ENCODE measurements around the gene ASPA.

The ASPA gene

GRCh38 chr17:3535253-3535995, 59.6 kb downstream of the ASPA start:
- peak; percentile 26 for DNase-seq

DNA sequence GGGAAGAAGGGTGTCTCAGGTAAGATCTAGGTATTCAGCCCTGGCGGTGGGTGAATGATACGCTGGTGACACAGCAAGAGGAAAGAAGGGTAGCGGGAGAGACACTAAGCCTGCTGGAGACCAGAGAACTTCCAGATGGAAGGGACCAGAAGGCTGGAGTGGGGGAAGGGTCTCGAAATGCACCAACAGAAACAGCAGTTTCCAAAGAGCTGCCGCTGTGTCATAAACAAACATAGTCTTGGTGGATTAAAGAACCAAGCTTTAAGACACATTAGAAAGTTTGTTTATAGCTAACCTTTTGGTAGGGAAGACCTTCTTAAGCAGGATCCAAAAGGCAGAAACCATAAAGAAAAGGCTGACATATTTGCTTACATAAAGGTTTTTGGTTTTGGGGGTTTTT, 60.9 kb downstream of the ASPA start:
- DNase-seq = no peak

DNA sequence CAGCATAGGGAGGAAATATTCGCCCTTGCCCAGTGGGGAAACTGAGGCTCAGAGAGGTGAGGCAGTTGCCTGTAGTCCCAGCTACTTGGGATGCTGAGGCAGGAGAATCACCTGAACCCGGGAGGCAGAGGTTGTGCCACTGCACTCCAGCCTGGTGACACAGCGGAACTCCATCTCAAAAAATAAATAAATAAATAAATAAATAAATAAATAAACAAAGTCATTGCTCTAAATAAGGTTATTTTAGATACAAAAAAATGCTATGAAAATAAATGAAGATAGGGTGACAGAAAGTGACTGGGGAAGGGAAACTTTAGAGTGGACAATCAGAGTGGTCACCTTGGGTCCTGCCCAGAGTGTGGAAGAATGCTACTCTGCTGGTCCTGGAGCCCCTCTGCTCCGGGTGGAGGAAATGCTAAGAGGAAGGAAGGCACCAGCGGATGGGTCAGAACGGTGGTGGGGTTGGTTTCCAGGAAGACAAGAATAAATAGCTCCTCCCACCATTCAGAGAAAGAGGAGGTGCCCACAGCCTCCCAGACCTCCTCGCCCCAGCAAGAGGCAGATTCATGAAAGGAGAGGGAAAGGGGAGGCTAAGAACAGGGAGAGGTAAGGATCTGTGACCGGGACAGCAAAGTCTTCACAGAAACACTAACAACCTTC, 64.2 kb downstream of the ASPA start:
- no peak for DNase-seq

DNA sequence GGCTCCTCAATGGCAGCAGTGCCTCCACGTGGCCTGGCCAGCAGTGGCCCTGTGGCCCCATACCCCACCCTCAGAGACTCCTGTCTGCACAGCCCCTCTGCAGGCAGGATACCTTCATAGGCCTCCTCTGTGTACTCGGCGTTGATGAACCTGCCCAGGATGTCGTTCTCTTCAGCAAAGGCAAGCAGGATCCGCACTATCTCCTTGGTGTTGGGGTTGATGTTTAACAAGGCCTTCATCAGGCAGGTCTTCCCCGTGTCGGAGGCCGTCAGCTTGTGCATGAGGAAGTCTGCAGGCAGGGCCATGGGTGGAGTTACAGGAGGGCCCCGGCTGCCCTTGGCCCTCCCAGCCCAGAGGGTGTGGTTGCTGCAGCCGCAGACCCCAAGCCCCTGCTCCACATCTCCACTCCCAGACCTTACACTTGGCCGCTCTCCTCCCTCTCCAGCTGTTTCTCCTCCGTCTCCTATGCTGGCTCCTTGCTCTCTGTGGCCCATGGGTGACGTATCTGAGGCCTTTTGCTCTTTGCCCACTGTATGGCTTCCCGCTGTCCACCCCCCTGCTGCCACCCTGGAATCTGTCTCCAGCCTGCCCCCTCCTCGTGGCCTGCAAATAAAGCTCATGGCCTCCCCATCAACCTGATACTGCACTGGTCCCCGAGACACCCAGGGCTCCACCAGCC, 66.8 kb downstream of the ASPA start:
- DNase-seq = no peak

DNA sequence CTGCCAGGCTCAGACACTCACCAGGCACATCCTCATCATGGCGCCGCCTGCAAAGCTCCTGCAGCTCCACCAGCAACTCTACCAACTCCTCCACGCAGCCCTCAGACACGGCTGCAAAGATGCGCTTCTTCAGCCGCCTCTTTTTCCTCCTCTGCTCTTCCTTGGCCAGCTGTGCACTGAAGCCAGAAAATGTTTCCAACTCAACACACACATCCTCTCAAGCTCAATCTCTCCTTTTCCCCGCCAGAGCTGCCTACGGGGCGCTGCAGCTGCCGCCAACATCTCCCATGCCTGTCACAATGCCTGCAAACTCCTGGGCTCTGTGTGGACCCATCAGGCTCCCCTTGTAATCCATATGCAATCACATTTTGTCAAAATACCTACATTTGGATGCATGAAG, 67.7 kb downstream of the ASPA start:
- no peak for DNase-seq

GRCh38 chr17:3544365-3544764, 68.6 kb downstream of the ASPA start:
- DNase-seq = no peak

DNA sequence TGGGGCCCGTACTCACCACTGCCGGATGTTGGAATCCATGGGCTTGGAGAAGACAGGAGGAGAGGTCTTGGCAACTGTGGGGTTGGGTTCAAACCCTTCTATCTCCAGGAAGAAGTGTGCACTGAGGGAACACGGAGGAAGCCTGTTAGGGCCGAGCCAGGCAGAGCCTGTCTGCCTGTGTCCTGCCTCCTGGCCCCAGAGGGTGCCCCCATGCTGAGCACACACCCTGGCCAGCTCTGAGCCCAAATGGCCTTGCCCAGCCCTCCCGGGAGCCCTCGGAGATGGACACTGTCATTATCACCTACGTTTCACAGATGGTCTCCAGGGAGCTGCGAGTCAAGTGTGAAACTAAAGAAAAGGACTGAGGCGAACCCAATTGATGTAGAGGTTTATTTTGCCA, 69.4 kb downstream of the ASPA start:
- DNase-seq = no peak

GRCh38 chr17:3546521-3546920, 70.7 kb downstream of the ASPA start:
- DNase-seq = no peak

GRCh38 chr17:3546997-3547396, 71.2 kb downstream of the ASPA start:
- no peak for DNase-seq

GRCh38 chr17:3547628-3548027, 71.8 kb downstream of the ASPA start:
- no peak for DNase-seq

DNA sequence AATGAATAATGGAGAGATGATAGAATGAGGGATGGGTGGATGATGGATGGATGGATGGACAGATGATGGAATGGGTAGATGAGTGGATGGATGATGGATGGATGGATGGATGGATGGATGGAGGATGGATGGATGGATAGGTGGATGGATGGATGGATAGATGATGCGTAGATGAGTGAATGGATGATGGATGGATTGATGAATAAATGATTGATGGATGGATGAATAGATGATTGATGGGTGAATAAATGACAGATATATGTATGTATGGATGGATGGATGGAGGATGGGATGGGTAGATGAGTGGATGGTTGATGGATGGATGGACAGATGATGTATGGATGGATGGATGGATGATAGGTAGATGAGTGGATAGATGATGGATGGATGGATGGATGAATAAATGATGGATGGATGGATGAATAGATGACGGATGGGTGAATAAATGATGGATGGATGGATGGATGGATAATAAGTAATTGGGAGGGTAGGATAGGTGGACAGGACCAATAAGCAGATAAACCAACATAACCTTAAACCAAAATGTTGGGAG, 73.9 kb downstream of the ASPA start:
- no peak for DNase-seq

DNA sequence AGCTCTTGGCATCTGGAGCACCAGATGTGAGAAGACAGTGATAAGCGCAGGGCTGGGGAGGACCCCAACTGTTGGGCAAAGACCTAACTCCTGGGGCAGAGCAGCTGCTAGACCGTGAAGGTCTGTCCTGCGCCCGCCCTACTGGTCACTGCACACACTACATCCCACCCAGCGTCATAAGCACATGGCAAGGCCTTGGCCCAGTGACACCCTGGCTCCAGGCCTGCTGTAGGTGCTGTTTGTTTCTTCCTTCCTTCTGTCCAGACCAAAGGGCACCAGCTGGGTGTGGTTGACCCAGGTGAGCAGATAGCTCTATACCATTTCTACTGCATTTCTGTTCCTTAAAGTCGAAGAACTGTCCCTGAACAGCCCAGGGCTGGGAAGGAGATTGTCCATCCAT, 75.4 kb downstream of the ASPA start:
- DNase-seq = no peak

DNA sequence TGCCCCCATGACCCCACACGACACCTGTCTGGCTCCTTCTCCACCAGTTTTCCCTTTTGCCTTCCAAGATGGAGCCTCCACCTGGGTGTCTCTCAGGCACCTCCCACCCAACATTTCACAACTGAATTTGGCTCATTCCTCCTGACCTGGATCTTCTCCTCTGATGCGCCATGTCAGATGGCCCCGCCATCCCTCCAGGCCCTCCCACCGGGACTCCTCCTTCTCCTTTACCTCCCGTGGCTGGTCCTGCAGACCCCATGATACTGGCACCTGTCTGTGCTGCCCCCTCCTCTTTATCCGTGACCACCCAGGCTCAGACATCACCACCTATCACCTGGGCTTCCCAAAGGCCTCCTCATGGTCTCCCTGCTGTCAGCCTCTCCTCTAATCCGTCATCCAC, 77.1 kb downstream of the ASPA start:
- no peak for DNase-seq
